ENCODE data around the gene ALOX12B.
"Not testable (repeated sequence)": the region's sequence is repeated elsewhere in the genome, so short reads cannot be mapped to it uniquely, and the experiment has no call there.

ALOX12B gene

GRCh38 chr17:8091033-8091687 lies 3.6 kb upstream of the ALOX12B start:
- in situ Hi-C loops (cut with HindIII; ENCODE audit: low sequenced_read_pairs) = no loop called here

DNA sequence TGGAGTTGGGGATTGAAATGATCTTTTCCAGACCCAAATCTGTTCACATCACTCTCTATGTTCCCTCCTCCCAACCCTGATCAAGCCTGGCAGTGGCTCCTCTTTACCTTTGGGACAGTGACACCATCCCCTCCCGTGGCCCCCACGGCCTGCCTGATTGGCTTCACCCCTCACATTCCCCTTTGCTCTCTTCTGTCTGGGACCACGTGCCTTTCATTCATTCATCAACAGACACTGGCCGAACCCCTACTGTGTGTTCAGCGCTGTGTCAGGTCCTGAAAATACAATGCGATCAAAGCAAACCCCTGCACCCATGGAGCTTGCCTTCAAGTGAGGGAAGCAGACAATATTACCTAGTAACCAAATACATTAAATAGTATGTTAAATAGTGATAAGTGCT lies 2.2 kb upstream of the ALOX12B start:
- in situ Hi-C loops (cut with HindIII; ENCODE audit: low sequenced_read_pairs) = no loop called here

- in situ Hi-C loops (cut with HindIII; ENCODE audit: low sequenced_read_pairs) = no loop called here
Observed at GRCh38 chr17:8087952-8088230, 375 bp upstream of the ALOX12B start.

DNA sequence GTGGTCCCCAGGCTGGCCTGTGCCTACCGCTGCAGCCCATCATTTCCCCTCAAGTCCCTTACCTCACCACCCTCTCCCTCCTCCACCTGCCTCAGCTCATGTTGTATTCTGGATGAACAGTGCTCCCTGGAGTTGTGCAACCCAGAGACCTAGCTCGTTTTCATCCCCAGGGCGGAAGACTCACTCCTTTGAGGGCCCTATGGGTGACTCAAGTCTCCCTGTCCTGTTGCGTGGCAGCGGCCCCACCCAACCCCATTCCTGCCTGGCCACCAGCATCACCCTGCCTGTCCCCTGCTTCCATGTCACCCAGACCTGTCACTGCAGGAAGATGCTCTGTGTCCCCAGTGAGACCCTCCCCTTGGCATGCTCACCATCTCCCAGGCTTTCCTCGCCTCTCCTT lies 3.3 kb downstream of the ALOX12B start:
- in situ Hi-C loops (cut with HindIII; ENCODE audit: low sequenced_read_pairs) = no loop called here

GRCh38 chr17:8082292-8082691 lies 5.2 kb downstream of the ALOX12B start:
- in situ Hi-C loops (cut with HindIII; ENCODE audit: low sequenced_read_pairs) = no loop called here

DNA sequence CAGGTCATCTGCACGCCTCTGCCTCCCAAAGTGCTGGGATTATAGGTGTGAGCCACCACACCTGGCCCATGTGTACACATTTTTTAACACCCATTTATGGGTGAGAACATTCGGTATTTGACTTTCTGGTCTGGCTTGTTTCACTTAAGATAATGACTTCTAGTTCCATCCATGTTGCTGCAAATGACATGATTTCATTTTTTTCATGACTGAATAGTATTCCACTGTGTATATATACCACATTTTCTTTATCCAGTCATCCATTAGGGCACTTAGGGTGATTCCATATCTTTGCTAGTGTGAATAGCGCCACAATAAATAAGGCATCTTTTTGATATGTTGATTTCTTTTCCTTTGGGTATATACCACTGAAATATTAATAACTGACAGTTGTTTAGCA lies 5.6 kb downstream of the ALOX12B start:
- in situ Hi-C loops (cut with HindIII; ENCODE audit: low sequenced_read_pairs) = no loop called here

DNA sequence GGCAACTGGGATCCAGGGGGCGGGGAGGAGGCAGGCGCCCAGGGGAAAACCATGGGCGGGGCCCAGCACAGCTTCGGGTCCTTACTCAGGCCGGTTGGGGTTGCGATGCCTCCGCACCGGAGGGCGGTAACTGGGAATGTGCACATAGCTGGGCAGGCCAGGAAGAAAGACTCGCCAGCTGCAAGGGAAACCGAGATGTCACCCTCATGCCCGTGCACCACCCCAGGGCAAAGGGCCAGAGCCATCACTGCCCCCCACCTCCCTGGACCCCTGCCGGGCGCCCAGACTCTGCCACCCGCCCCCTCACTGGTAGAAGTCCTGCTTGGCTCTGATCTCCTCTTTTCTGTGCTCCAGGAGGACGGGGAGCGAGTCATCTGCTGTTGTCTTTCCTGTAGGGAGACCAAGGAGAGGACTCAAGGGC lies 6.7 kb downstream of the ALOX12B start:
- in situ Hi-C loops (cut with HindIII; ENCODE audit: low sequenced_read_pairs) = no loop called here

DNA sequence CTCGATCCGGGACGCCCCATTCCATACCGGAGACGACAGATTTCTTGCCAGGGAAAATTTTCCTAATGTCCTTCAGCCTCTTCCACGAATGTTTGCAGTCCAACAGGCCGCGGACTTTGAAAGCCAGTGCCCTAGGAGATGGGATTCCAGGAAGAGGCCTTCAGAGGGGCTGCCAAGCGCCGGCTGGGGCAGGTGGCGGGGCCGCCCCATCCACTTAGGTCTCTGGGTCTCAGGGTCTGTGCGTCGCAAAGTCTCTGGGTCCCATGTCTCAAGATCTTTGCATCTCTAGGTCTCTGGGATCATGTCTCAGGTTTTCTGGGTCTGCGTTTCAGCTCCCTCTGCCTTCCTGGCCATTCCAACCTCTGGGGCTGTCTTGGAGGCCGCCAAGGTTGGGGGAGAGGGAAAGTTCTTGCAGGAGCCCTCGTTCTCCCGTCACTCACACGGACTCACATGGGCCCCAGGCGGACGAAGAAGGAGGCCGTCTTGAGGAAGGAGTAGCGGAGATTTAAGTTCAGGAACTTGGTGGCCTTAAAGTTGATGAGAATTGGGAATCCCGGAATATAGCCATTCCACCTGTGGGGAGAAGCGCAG lies 7.2 kb downstream of the ALOX12B start:
- in situ Hi-C loops (cut with HindIII; ENCODE audit: low sequenced_read_pairs) = no loop called here

DNA sequence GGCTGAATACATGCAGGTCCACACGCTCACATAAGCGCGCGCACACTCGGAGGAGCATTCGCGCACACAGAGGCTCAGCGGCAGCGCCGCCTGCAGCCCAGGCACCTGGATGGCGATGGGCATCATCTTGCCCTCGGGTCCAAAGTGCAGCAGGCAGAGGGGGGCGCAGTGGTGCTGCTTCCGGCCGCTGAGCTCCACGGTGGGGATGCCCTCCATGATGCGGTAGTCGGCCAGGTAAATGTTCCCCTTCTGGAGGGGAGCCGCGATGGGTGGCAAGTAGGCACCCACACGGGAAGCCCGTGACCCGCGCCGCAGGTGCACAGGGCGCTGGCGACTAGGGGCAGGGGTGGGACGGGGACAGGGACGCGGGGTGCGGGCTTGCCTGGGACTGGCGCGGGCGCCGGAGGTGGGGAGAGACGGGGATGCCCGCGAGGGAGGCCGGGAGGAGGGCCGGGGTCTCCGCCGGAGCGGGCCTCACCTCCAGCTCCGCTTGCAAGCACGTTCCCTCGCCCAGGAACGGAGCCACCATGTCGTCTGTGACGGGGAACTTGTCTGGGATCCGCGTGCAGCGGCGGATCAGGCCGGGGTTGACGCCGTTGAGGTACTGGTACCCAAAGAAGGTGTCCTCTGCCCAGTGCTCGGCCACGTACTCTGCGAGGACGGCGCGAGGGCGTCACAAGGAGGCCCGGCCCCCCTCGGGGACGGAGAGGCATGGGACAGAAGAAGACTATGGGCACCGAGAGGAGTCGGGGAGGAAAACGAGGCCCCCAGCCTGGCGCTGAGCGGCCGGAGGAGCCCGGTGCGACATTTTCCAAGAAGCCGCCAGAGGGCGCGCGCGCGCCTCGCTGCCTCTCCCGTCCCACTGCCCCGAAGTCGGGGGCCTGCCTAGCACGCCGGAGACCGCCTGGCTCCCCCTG lies 8.0 kb downstream of the ALOX12B start:
- in situ Hi-C loops (cut with HindIII; ENCODE audit: low sequenced_read_pairs) = no loop called here

DNA sequence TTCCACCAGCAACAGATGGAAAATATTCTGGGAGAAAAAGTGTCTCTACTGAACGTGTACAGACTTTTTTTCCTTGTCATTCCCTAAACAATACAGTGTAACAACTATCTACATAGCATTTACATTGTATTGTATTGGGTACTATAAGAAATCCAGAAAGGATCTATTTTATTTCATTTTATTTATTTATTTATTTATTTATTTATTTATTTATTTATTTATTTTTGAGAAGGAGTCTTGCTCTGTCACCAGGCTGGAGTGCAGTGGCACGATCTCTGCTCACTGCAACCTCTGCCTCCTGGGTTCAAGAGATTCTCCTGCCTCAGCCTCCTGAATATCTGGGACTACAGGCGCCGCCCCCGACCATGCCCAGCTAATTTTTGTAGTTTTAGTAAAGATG lies 9.6 kb downstream of the ALOX12B start:
- in situ Hi-C loops (cut with HindIII; ENCODE audit: low sequenced_read_pairs) = not testable (repeated sequence)

DNA sequence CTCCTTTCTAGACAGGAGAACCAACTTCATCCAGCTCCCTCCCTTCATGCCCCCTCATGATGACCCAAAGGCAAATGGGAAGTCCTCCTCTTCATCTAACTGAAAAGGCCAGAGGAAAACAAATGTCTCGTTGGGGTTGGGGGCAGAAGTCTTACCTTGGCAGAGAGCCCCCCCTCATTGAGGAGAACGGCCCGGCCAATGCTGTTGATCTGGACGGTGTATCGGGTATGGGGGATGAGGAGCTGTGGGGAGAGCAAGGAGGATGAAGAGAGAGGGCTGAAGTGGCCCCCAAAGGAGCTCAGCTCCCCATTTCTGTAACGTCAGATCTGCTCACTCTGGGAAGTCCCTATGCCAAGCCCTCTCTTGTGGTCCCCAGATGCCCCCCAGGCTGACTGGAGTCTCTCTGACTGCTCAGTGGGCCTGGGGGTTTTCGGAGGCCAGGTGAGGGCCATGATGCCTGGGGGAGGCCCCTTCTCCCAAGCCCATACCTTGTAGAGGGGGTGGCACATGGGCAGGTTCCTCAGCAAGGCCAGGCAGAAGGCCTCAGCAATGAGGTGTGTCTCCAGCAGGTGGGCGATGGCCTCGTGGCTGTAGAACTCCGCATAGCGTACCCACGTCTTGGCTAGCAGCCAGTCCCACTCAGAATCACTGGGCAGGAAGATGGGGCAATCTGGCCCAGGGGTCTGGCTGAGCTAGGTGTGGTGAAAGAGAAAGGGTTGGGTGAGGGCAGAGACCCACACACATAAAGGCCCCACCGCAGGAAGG lies 10.8 kb downstream of the ALOX12B start:
- in situ Hi-C loops (cut with HindIII; ENCODE audit: low sequenced_read_pairs) = no loop called here

- in situ Hi-C loops (cut with HindIII; ENCODE audit: low sequenced_read_pairs) = no loop called here
Observed at GRCh38 chr17:8075574-8076342, 11.8 kb downstream of the ALOX12B start.

- in situ Hi-C loops (cut with HindIII; ENCODE audit: low sequenced_read_pairs) = no loop called here
Observed at GRCh38 chr17:8075081-8075480, 12.4 kb downstream of the ALOX12B start.

DNA sequence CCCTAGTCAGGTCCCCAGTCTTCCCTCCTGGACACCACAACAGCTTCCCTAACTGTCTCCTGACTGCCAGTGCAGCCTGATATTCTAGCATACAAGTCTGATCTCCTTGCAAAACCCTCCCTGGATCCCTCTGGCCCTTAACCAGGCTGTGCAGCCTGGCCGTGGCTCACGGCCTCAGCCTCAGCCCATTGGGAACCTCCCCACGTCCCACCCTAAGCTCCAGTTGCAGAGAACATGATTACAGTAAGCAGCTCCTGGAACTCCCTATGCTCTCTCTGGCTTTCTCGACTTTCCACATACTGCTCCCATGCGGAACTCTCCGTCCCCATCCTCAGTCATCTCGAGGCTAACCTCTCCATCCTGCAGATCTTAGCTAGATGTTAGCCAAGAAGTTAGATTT lies 13.0 kb downstream of the ALOX12B start:
- in situ Hi-C loops (cut with HindIII; ENCODE audit: low sequenced_read_pairs) = no loop called here

- in situ Hi-C loops (cut with HindIII; ENCODE audit: low sequenced_read_pairs) = no loop called here
Observed at GRCh38 chr17:8073627-8074484, 13.7 kb downstream of the ALOX12B start.

- in situ Hi-C loops (cut with HindIII; ENCODE audit: low sequenced_read_pairs) = no loop called here
Observed at GRCh38 chr17:8072729-8073461, 14.6 kb downstream of the ALOX12B start.

DNA sequence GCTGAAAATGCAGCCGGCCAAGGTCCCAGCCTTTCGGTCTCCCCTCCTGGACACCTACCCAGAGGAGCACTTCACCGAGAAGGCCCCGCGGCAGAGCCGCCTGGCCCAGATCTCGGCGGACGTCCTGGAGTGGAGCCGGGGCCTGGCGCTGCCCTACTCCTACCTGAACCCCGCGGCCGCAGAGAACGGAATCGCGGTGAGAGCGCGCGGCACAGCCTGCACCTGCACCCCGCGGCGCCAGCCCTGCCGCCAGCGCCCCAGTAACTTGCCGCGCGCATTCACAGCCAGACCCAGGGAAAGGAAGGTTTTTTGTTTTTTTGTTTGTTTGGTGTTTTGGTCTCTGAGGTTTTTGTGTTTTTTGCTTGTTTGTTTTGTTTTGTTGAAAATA lies 15.2 kb downstream of the ALOX12B start:
- in situ Hi-C loops (cut with HindIII; ENCODE audit: low sequenced_read_pairs) = no loop called here

- in situ Hi-C loops (cut with HindIII; ENCODE audit: low sequenced_read_pairs) = no loop called here
Observed at GRCh38 chr17:8071496-8071895, 16.0 kb downstream of the ALOX12B start.

DNA sequence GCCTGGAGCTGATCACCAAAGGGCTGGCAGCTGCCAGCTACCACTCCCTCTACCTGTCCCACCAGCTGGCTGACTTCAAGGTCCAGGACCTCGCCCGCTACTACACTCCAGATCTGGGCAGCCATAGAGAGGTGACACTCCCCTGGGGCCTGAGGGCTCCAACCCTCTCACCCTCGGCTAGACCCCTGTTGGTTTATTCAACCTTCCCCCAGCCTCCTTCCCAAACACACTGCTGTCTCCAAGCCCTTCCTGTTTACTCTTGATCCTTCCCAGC lies 18.0 kb downstream of the ALOX12B start:
- in situ Hi-C loops (cut with HindIII; ENCODE audit: low sequenced_read_pairs) = no loop called here
